Transverse colon (tissue), 4 donors: Measurements from ENCODE around the gene NQO1. TPM values are rescaled to one million over a fixed set of nuclear protein-coding genes. Genes with fewer than 3 reads are reported as not detected.
"Not testable (repeated sequence)": the region's sequence is repeated elsewhere in the genome, so short reads cannot be mapped to it uniquely, and the experiment has no call there.

Source experiments
- DNase-seq: peaks from one replicate; pipeline ENCODE4 v3.0.0-alpha.2; 2019
- H3K27ac ChIP-seq, 4 donors: fragments of 200-600 bp; sonication (generic); 2 replicates each; pipeline ENCODE4 v1.5.1; 2016 to 2018; ENCODE audit warnings: inconsistent platforms in 4 of 4
- H3K27me3 ChIP-seq: fragments of 200-600 bp; sonication (generic); 2 replicates; pipeline ENCODE4 v1.5.1; 2017; ENCODE audit warnings: inconsistent platforms
- H3K36me3 ChIP-seq, 4 donors: fragments of 200-600 bp; sonication (generic); 2 replicates each; pipeline ENCODE4 v1.5.1; 2017 to 2019; ENCODE audit warnings: inconsistent platforms in 4 of 4
- H3K4me1 ChIP-seq, 4 donors: fragments of 200-600 bp; sonication (generic); 2 replicates each; pipeline ENCODE4 v1.5.1; 2017 to 2020; ENCODE audit warnings: inconsistent platforms in 4 of 4
- H3K4me3 ChIP-seq, 4 donors: fragments of 200-600 bp; sonication (generic); 1 replicate in 1 of 4; 2 replicates in 3 of 4; pipeline versions ENCODE4 v1.5.1 to v1.6.1; 2017 to 2019; ENCODE audit warnings: inconsistent platforms in 4 of 4
- H3K9me3 ChIP-seq, 2 donors: fragments of 200-600 bp; sonication (generic); 2 replicates each; pipeline ENCODE4 v1.5.1; 2017 to 2019; ENCODE audit warnings: inconsistent platforms in 2 of 2
- CTCF ChIP-seq, 5 experiments: fragments of 200-600 bp in 3 of 5; fragments of 450-650 bp in 2 of 5; sonication (generic) in 3 of 5; IDR thresholded peaks; 1 replicate in 2 of 5; 2 replicates in 3 of 5; pipeline ENCODE4 v1.5.1; 2016 to 2017; ENCODE audit warnings: antibody characterized with exemption in 5 of 5, inconsistent platforms in 3 of 5, mild to moderate bottlenecking in 2 of 5, moderate library complexity in 1 of 5
- EP300 ChIP-seq: sonication (generic); formaldehyde crosslinking; IDR thresholded peaks from one replicate; pipeline ENCODE4 v1.6.1; 2017; ENCODE audit warnings: antibody characterized with exemption, low read depth
- POLR2A ChIP-seq: fragments of 450-650 bp; IDR thresholded peaks from one replicate; pipeline ENCODE4 v1.6.1; 2016; ENCODE audit warnings: antibody characterized with exemption, mild to moderate bottlenecking, moderate library complexity
- POLR2AphosphoS5 ChIP-seq, 3 donors: sonication (generic); formaldehyde crosslinking; IDR thresholded peaks; one replicate each; pipeline ENCODE4 v1.6.1; 2016; ENCODE audit warnings: antibody characterized with exemption in 3 of 3
- WGBS, 2 donors: methylation state at CpG; one replicate each; pipeline ENCODE4 v1.1.5; 2018; ENCODE audit warnings: low coverage in 1 of 2; 5-methylcytosine and 5-hydroxymethylcytosine counted together
- in situ Hi-C, 4 donors: fragments of 200-750 bp; cut with MboI; loops; one replicate each; pipeline versions ENCODE4 v1.15.0 to v1.15.1; 2017; ENCODE audit warnings: low sequenced_read_pairs in 3 of 4, low pct_ligation_motif_present in 1 of 4, low pct_unique_long_range_greater_than_20kb in 1 of 4
- intact Hi-C: fragments of 100-400 bp; cut with DNase I; formaldehyde crosslinking; loops from one replicate; pipeline ENCODE4 v1.15.1; 2023; ENCODE audit warnings: low total_unique reads
- total RNA-seq, 4 donors: library from RNA; depleted of rRNA; stranded (reverse); fragments of >200 nt; gene quantifications; one replicate each; pipeline ENCODE4 v1.1.0, GENCODE V29; 2016

NQO1 gene
- total RNA-seq, 4 donors from 2014 or later, result 9.0 to 296 (median 165) TPM

- peak overlapping the region; percentile 68 to 99 (median 90) for H3K4me3 ChIP-seq
- intact Hi-C loops (no loop called here), in situ Hi-C loops (no loop called here)
- H3K27ac ChIP-seq, result peak overlapping the region; percentile 89 to 99 (median 96)
- no peaks in the 10 kb centered on the region for H3K27me3 ChIP-seq
- H3K9me3 ChIP-seq, result no peaks in the 10 kb centered on the region
- 6 to 7% methylated on average over 14 of the region's 14 CpGs for WGBS, 2 donors
- H3K4me1 ChIP-seq, result peaks cover 0 to 33% (median 16%) of the 10 kb centered on the region in 4 donors
- peak; percentile 30 for DNase-seq
- no peaks in the 10 kb centered on the region for H3K36me3 ChIP-seq
- TF ChIP-seq POLR2AphosphoS5 (IDR thresholded peaks at IDR 0.05) (peak; percentile 39 to 59 (median 44)), CTCF (IDR thresholded peaks at IDR 0.05) (no peak)
These were observed 36.6 kb upstream of the NQO1 start for GRCh38 chr16:69762814-69763598.

- H3K27me3 ChIP-seq, result no peaks in the 10 kb centered on the region
- peaks cover 0 to 29% (median 16%) of the 10 kb centered on the region in 4 donors for H3K4me1 ChIP-seq
- intact Hi-C loops (no loop called here), in situ Hi-C loops (no loop called here)
- H3K9me3 ChIP-seq, result no peaks in the 10 kb centered on the region
- peak within 1 kb of the TSS; percentile 89 to 99 (median 96) for H3K27ac ChIP-seq
- no peaks in the 10 kb centered on the region for H3K36me3 ChIP-seq
- H3K4me3 ChIP-seq, result peak within 1 kb of the TSS; percentile 68 to 99 (median 90)
- DNase-seq, result peak; percentile 82
- 1 to 13% methylated on average over 1 to 34 of the region's 68 CpGs for WGBS, 2 donors
- TF ChIP-seq EP300 (no peak), POLR2A (peak; percentile 83), CTCF (IDR thresholded peaks at IDR 0.05) (peak in 2 of 5 experiments; percentile 30 to 31), POLR2AphosphoS5 (IDR thresholded peaks at IDR 0.05) (peak; percentile 6 to 83 (median 79))
These were observed 35.8 kb upstream of the NQO1 start, which contains the start of gene WWP2 for GRCh38 chr16:69761983-69762813. Gene WWP2, plus strand, starts transcription at chr16:69762332. Its CDS starts 24,679 bp downstream, at chr16:69787011.

GRCh38 chr16:69757375-69757774 lies 31.0 kb upstream of the NQO1 start:
- H3K36me3 ChIP-seq, H3K4me3 ChIP-seq, DNase-seq, intact Hi-C loops, H3K27ac ChIP-seq, H3K9me3 ChIP-seq, H3K27me3 ChIP-seq: not testable (repeated sequence)
- WGBS, 2 donors, result 85% methylated on average over 13 of the region's 13 CpGs; no CpG with 5 or more reads in 1 of the 2 donors
- in situ Hi-C loops, result loop anchor here in 2 of 4 donors (10.0 kb wide), 2 partner anchors 53 to 363 kb away; no protein-coding TSS in a partner anchor
- H3K4me1 ChIP-seq, result peaks cover 0 to 26% (median 20%) of the 10 kb centered on the region in 4 donors

DNA sequence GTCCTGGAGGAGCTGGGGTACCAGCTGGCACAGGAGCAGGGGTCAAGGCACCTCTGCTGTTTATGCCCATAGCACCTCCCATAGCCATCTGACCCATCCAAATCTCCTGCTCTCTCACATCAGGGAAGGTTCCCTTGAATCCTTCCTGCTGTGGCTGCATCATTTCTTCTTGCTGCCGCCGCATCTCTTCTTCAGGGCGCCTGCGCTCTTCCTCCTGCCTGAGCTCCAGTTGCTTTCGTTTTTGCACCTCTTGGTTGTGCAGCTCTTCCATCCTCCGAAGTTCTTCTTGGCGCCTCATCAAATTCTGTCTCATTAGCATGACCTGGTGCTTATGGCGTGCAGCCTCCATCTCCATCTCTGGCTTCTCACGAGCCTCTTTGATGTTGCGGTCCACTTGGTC lies 30.3 kb upstream of the NQO1 start:
- in situ Hi-C loops (loop anchor here in 2 of 4 donors (10.0 kb wide), 2 partner anchors 52 to 362 kb away; no protein-coding TSS in a partner anchor), intact Hi-C loops (no loop called here)
- Histone ChIP-seq H3K27me3 (no peaks in the 10 kb centered on the region), H3K9me3 (no peaks in the 10 kb centered on the region), H3K4me1 (peaks cover 0 to 22% (median 17%) of the 10 kb centered on the region in 4 donors), H3K4me3 (no peak overlapping the region), H3K27ac (no peak overlapping the region), H3K36me3 (no peaks in the 10 kb centered on the region)
- 86 to 92% methylated on average over 6 to 10 of the region's 10 CpGs for WGBS, 2 donors
- no peak for DNase-seq
- TF ChIP-seq POLR2A (no peak), POLR2AphosphoS5 (IDR thresholded peaks at IDR 0.05) (no peak), EP300 (no peak), CTCF (IDR thresholded peaks at IDR 0.05) (no peak)
